ENCODE results near the gene MGAT3.

GRCh38 chr22:39457198-39457555 is 365 bp downstream of the MGAT3 start:
- no peak for TF ChIP-seq POLR2A (IDR thresholded peaks at IDR 0.05)
- TF ChIP-seq, protein P1, sequence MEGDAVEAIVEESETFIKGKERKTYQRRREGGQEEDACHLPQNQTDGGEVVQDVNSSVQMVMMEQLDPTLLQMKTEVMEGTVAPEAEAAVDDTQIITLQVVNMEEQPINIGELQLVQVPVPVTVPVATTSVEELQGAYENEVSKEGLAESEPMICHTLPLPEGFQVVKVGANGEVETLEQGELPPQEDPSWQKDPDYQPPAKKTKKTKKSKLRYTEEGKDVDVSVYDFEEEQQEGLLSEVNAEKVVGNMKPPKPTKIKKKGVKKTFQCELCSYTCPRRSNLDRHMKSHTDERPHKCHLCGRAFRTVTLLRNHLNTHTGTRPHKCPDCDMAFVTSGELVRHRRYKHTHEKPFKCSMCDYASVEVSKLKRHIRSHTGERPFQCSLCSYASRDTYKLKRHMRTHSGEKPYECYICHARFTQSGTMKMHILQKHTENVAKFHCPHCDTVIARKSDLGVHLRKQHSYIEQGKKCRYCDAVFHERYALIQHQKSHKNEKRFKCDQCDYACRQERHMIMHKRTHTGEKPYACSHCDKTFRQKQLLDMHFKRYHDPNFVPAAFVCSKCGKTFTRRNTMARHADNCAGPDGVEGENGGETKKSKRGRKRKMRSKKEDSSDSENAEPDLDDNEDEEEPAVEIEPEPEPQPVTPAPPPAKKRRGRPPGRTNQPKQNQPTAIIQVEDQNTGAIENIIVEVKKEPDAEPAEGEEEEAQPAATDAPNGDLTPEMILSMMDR (IDR thresholded peaks at IDR 0.05 in 4 of 5, conservative IDR thresholded peaks at IDR 0.05 in 1 of 5): no peak

All from gastrocnemius medialis (tissue), 4 donors.